OCI-LY1 (cell line): ENCODE results near the gene ARHGAP27.

ENCODE experiments used
- H2AFZ ChIP-seq: fragments of 200-600 bp; sonication (generic), shearing (Covaris generic); 2 replicates; pipeline ENCODE4 v1.6.0; 2014; ENCODE audit warnings: antibody characterized with exemption, mild to moderate bottlenecking, low read length
- H3F3A ChIP-seq: fragments of 200-600 bp; sonication (generic), shearing (Covaris generic); 2 replicates; pipeline ENCODE4 v1.6.0; 2014; ENCODE audit warnings: mild to moderate bottlenecking, antibody characterized with exemption, low read length, moderate library complexity; ENCODE audit not compliant: insufficient read depth
- H3K27ac ChIP-seq: fragments of 200-600 bp; sonication (generic); 2 replicates; pipeline ENCODE4 v1.5.1; 2014; ENCODE audit warnings: low read length, mixed run types, mild to moderate bottlenecking, low read depth; ENCODE audit not compliant: poor library complexity, severe bottlenecking
- H3K27me3 ChIP-seq: fragments of 200-600 bp; sonication (generic); 2 replicates; pipeline ENCODE4 v1.6.0; 2014; ENCODE audit warnings: antibody characterized with exemption, mild to moderate bottlenecking, low read length, moderate library complexity; ENCODE audit not compliant: insufficient read depth
- H3K36me3 ChIP-seq: fragments of 200-600 bp; sonication (generic); 2 replicates; pipeline ENCODE4 v1.6.1; 2014; ENCODE audit warnings: mild to moderate bottlenecking, antibody characterized with exemption, low read length, moderate library complexity, mixed read lengths; ENCODE audit not compliant: insufficient read depth
- H3K4me1 ChIP-seq: fragments of 200-600 bp; sonication (generic); 2 replicates; pipeline ENCODE4 v1.5.1; 2014; ENCODE audit warnings: mild to moderate bottlenecking, low read length, moderate library complexity; ENCODE audit not compliant: insufficient read depth, severe bottlenecking
- H3K4me2 ChIP-seq: fragments of 200-600 bp; sonication (generic), shearing (Covaris generic); 2 replicates; pipeline ENCODE4 v1.6.1; 2014; ENCODE audit warnings: low read length
- H3K4me3 ChIP-seq: fragments of 200-600 bp; sonication (generic); 2 replicates; pipeline ENCODE4 v1.5.1; 2014; ENCODE audit warnings: low read length, low read depth, mild to moderate bottlenecking, mixed read lengths; ENCODE audit not compliant: poor library complexity, severe bottlenecking
- H3K79me2 ChIP-seq: fragments of 200-600 bp; shearing (Covaris generic); 2 replicates; pipeline ENCODE4 v1.6.1; 2016; ENCODE audit warnings: mixed run types, low read length, mixed read lengths; ENCODE audit not compliant: insufficient read depth
- H3K9ac ChIP-seq: fragments of 200-600 bp; sonication (generic), shearing (Covaris generic); 2 replicates; pipeline ENCODE4 v1.6.1; 2014; ENCODE audit warnings: mild to moderate bottlenecking, low read length, mixed read lengths
- H3K9me2 ChIP-seq: fragments of 200-600 bp; sonication (generic), shearing (Covaris generic); 2 replicates; pipeline ENCODE4 v1.6.1; 2014; ENCODE audit warnings: low read depth, mild to moderate bottlenecking, low read length, mixed read lengths
- H3K9me3 ChIP-seq: fragments of 200-600 bp; shearing (Covaris generic); 2 replicates; pipeline ENCODE4 v1.6.1; 2014; ENCODE audit warnings: low read length, mixed read lengths
- H4K20me1 ChIP-seq: fragments of 200-600 bp; sonication (generic), shearing (Covaris generic); 2 replicates; pipeline ENCODE4 v1.6.0; 2016; ENCODE audit warnings: mild to moderate bottlenecking, low read length; ENCODE audit not compliant: insufficient read depth
- CTCF ChIP-seq: fragments of 200-600 bp; sonication (generic), shearing (Covaris generic); IDR thresholded peaks from 2 replicates; pipeline ENCODE4 v1.5.1; 2017; ENCODE audit warnings: mild to moderate bottlenecking, antibody characterized with exemption, low read length, moderate library complexity, mixed read lengths
- EZH2 ChIP-seq: fragments of 200-600 bp; sonication (generic), shearing (Covaris generic); IDR thresholded peaks from 2 replicates; pipeline ENCODE4 v1.8.0; 2017; ENCODE audit warnings: borderline replicate concordance, mixed run types, mild to moderate bottlenecking, antibody characterized with exemption, low read length, moderate library complexity, mixed read lengths

The ARHGAP27 gene

GRCh38 chr17:45436161-45436560 is 3.5 kb upstream of the ARHGAP27 start:
- Histone ChIP-seq H3K4me1 (peaks cover 20% of the 10 kb centered on the region), H3K4me3 (no peak overlapping the region), H3K9me3 (no peaks in the 10 kb centered on the region), H3K9ac (no peak overlapping the region), H2AFZ (no peak overlapping the region), H3K9me2 (no peaks in the 10 kb centered on the region), H3F3A (0 out of 2 replicates have a peak, but pooled peaks cover 3% of the 10 kb centered on the region), H3K27ac (no peak overlapping the region), H3K36me3 (peaks cover 10% of the 10 kb centered on the region; the same call in 1 of the 2 replicates), H4K20me1 (no peaks in the 10 kb centered on the region), H3K27me3 (no peaks in the 10 kb centered on the region), H3K79me2 (no peaks in the 10 kb centered on the region), H3K4me2 (no peak overlapping the region)
- TF ChIP-seq CTCF (no peak), EZH2 (no peak)

GRCh38 chr17:45435481-45435880 is 2.8 kb upstream of the ARHGAP27 start:
- H3K27me3 ChIP-seq, result no peaks in the 10 kb centered on the region
- H3K9me2 ChIP-seq, result no peaks in the 10 kb centered on the region
- H3K36me3 ChIP-seq, result peaks cover 10% of the 10 kb centered on the region; the same call in 1 of the 2 replicates
- H3K27ac ChIP-seq, result no peak overlapping the region
- no peaks in the 10 kb centered on the region for H3K9me3 ChIP-seq
- no peak overlapping the region for H3K4me2 ChIP-seq
- H3K4me3 ChIP-seq, result no peak overlapping the region
- H3F3A ChIP-seq, result 0 out of 2 replicates have a peak, but pooled peaks cover 3% of the 10 kb centered on the region
- no peak for TF ChIP-seq EZH2
- no peak for TF ChIP-seq CTCF
- H3K9ac ChIP-seq, result no peak overlapping the region
- peaks cover 20% of the 10 kb centered on the region for H3K4me1 ChIP-seq
- H3K79me2 ChIP-seq, result no peaks in the 10 kb centered on the region
- H2AFZ ChIP-seq, result no peak overlapping the region
- no peaks in the 10 kb centered on the region for H4K20me1 ChIP-seq

- H3K27me3 ChIP-seq, result no peaks in the 10 kb centered on the region
- no peak for TF ChIP-seq CTCF
- no peak for TF ChIP-seq EZH2
- H3K9ac ChIP-seq, result no peak overlapping the region
- H3K4me1 ChIP-seq, result peaks cover 36% of the 10 kb centered on the region
- H3K4me2 ChIP-seq, result no peak overlapping the region
- H3F3A ChIP-seq, result 0 out of 2 replicates have a peak, but pooled peaks cover 7% of the 10 kb centered on the region
- H3K36me3 ChIP-seq, result peaks cover 10% of the 10 kb centered on the region; the same call in 1 of the 2 replicates
- H3K4me3 ChIP-seq, result no peak overlapping the region
- H3K9me3 ChIP-seq, result no peaks in the 10 kb centered on the region
- H4K20me1 ChIP-seq, result no peaks in the 10 kb centered on the region
- H2AFZ ChIP-seq, result no peak overlapping the region
- H3K27ac ChIP-seq, result no peak overlapping the region
- no peaks in the 10 kb centered on the region for H3K9me2 ChIP-seq
- H3K79me2 ChIP-seq, result no peaks in the 10 kb centered on the region
These were observed 477 bp upstream of the ARHGAP27 start for GRCh38 chr17:45433159-45433535.
